ENCODE data around the gene TADA2B.

- TF ChIP-seq CTCF (IDR thresholded peaks at IDR 0.05): no peak
- TF ChIP-seq POLR2AphosphoS5 (IDR thresholded peaks at IDR 0.05): peak in 1 of 3 donors; percentile 28
- no peak for TF ChIP-seq EP300 (IDR thresholded peaks at IDR 0.05)
Observed at GRCh38 chr4:7004331-7004730, 38.8 kb upstream of the TADA2B start.

All from suprapubic skin (tissue), 4 donors.